Hepatocyte (in vitro differentiated cells): Measurements from ENCODE around the gene RASIP1. TPM values are rescaled to one million over a fixed set of nuclear protein-coding genes. Genes with fewer than 3 reads are reported as not detected.
"Not testable (repeated sequence)": the region's sequence is repeated elsewhere in the genome, so short reads cannot be mapped to it uniquely, and the experiment has no call there.

Experiments used
- DNase-seq: peaks from one replicate; pipeline ENCODE4 v3.0.0-alpha.2; 2016; ENCODE audit warnings: low spot score
- H2AFZ ChIP-seq: fragments of 200-600 bp; sonication (generic); 2 replicates; pipeline ENCODE4 v1.6.0; 2016; ENCODE audit warnings: antibody characterized with exemption, mild to moderate bottlenecking
- H3K27ac ChIP-seq: fragments of 200-600 bp; sonication (generic); 2 replicates; pipeline ENCODE4 v1.5.1; 2016; ENCODE audit warnings: mild to moderate bottlenecking
- H3K27me3 ChIP-seq: fragments of 200-600 bp; sonication (generic); 2 replicates; pipeline ENCODE4 v1.6.1; 2016
- H3K36me3 ChIP-seq: fragments of 200-600 bp; sonication (generic); replicated peaks from 2 replicates; pipeline ENCODE4 v1.5.1; 2016; ENCODE audit warnings: low read depth; ENCODE audit not compliant: insufficient read depth
- H3K4me1 ChIP-seq: fragments of 200-600 bp; sonication (generic); 2 replicates; pipeline ENCODE4 v1.5.1; 2016; ENCODE audit warnings: mild to moderate bottlenecking, moderate library complexity; ENCODE audit not compliant: insufficient read depth
- H3K4me2 ChIP-seq: fragments of 200-600 bp; sonication (generic); 2 replicates; pipeline ENCODE4 v1.6.0; 2016
- H3K4me3 ChIP-seq: fragments of 200-600 bp; sonication (generic); 2 replicates; pipeline ENCODE4 v1.5.1; 2016; ENCODE audit warnings: mild to moderate bottlenecking
- H3K79me2 ChIP-seq: fragments of 200-600 bp; sonication (generic); 2 replicates; pipeline ENCODE4 v1.6.0; 2017; ENCODE audit warnings: mild to moderate bottlenecking
- H3K9me2 ChIP-seq: fragments of 200-600 bp; sonication (generic); replicated peaks from 2 replicates; pipeline ENCODE4 v1.6.0; 2017; ENCODE audit warnings: mild to moderate bottlenecking; ENCODE audit not compliant: insufficient read depth
- H3K9me3 ChIP-seq: fragments of 200-600 bp; sonication (generic); 2 replicates; pipeline ENCODE4 v1.5.1; 2016; ENCODE audit warnings: low read depth, mild to moderate bottlenecking
- H4K20me1 ChIP-seq: fragments of 200-600 bp; sonication (generic); 2 replicates; pipeline ENCODE4 v1.6.0; 2016; ENCODE audit warnings: mild to moderate bottlenecking; ENCODE audit not compliant: insufficient read depth, poor library complexity, severe bottlenecking
- EZH2 ChIP-seq: fragments of 200-600 bp; sonication (generic); IDR thresholded peaks from 2 replicates; pipeline ENCODE4 v1.6.1; 2016; ENCODE audit warnings: antibody characterized with exemption, mild to moderate bottlenecking, borderline replicate concordance
- EZH2phosphoT487 ChIP-seq: fragments of 200-600 bp; sonication (generic); IDR thresholded peaks from one replicate; pipeline ENCODE4 v1.6.1; 2018; ENCODE audit warnings: antibody characterized with exemption, mild to moderate bottlenecking, low read depth, moderate library complexity; ENCODE audit not compliant: unreplicated experiment, severe bottlenecking
- WGBS: methylation state at CpG from one replicate; pipeline ENCODE4 v1.1.6; 2016; ENCODE audit warnings: low lambda C conversion rate; ENCODE audit errors: missing lambda C conversion rate; 5-methylcytosine and 5-hydroxymethylcytosine counted together
- polyA plus RNA-seq: library from polyadenylated mRNA; unstranded; fragments of >200 nt; fragmentation: Nextera tagmentation; extraction: Ambion mirVana; gene quantifications from 2 replicates; pipeline ENCODE4 v1.2.1, GENCODE V29; 2016
- total RNA-seq: library from RNA; depleted of rRNA; stranded (reverse); fragments of >200 nt; gene quantifications from 2 replicates; pipeline ENCODE4 v1.2.3, GENCODE V29; 2014
- TF ChIP-seq, protein P1 (sequence below): fragments of 200-600 bp; sonication (generic); IDR thresholded peaks from 2 replicates; pipeline ENCODE4 v1.5.1; 2016; ENCODE audit warnings: antibody characterized with exemption, mild to moderate bottlenecking; ENCODE audit not compliant: poor library complexity

RASIP1 gene
- total and polyA plus RNA-seq, 2 experiments from 2014 or later: 1.1 to 1.9 TPM

DNA sequence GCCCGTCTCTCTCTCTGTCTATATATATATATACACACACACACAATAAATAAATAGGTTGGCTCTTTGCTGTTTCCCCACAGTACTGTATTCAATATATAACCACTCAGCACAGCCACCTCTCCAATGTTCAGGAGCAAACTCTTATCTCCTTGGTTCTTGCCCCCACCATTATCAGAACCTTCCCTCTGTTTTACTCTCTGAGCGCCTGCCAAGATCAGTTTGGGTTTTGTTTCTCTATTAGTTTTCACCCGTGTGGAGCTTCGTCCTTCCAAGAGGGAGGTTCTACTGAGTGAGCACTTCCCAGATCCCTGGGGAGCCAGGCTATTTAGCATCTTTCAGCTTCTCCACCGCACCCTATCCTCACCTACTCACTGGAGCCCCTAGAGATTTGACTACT is 25.4 kb upstream of the RASIP1 start:
- not testable (repeated sequence) for H3K9me3 ChIP-seq, H3K4me1 ChIP-seq, H4K20me1 ChIP-seq, H3K79me2 ChIP-seq, H3K36me3 ChIP-seq, H2AFZ ChIP-seq, H3K27me3 ChIP-seq, H3K9me2 ChIP-seq, H3K4me2 ChIP-seq, DNase-seq, H3K4me3 ChIP-seq, H3K27ac ChIP-seq
- 56% methylated on average over 5 of the region's 5 CpGs for WGBS

DNA sequence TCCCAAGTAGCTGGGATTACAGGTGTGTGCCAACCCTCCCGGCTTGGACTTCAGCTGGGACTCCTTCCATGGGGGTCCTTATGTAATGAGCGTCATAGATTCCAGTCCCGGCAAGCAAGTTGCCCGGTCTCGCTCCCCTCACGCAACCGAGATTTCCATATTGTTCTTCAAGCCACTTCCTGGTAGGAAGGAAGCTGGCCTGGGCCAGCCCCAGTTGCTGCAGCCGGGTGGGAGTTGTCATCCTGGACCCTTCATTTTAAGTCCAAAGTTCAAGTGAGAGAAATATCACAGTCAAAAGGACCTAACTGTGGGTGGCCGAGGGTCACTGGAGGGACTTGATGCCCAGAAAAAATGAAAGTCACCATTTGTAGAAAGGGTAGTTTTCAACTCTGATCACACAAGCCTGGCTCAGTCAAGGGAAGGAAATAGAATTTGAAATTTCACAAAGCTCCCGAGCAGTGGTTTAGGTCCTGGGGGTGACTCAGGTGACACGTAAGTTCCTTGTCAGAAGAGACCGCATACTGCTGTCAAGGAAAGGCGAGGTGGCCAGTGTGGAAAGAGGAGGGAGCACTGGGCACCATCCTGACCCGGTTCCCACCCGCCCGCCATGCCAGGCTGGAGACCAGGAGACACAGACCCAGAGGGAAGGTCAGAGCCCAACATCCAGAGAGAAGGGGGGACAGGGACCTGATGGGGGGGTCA is 20.2 kb upstream of the RASIP1 start:
- H3K79me2 ChIP-seq: no peaks in the 10 kb centered on the region
- H3K27ac ChIP-seq: no peak overlapping the region
- TF ChIP-seq EZH2 (no peak), EZH2phosphoT487 (no peak)
- TF ChIP-seq, protein P1, sequence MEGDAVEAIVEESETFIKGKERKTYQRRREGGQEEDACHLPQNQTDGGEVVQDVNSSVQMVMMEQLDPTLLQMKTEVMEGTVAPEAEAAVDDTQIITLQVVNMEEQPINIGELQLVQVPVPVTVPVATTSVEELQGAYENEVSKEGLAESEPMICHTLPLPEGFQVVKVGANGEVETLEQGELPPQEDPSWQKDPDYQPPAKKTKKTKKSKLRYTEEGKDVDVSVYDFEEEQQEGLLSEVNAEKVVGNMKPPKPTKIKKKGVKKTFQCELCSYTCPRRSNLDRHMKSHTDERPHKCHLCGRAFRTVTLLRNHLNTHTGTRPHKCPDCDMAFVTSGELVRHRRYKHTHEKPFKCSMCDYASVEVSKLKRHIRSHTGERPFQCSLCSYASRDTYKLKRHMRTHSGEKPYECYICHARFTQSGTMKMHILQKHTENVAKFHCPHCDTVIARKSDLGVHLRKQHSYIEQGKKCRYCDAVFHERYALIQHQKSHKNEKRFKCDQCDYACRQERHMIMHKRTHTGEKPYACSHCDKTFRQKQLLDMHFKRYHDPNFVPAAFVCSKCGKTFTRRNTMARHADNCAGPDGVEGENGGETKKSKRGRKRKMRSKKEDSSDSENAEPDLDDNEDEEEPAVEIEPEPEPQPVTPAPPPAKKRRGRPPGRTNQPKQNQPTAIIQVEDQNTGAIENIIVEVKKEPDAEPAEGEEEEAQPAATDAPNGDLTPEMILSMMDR: no peak
- no peaks in the 10 kb centered on the region for H3K9me3 ChIP-seq
- no peaks in the 10 kb centered on the region for H3K4me1 ChIP-seq
- no peaks in the 10 kb centered on the region for H3K36me3 ChIP-seq
- DNase-seq: no peak
- H3K4me3 ChIP-seq: no peak overlapping the region
- WGBS: 85% methylated on average over 16 of the region's 16 CpGs
- peaks cover 7% of the 10 kb centered on the region for H3K27me3 ChIP-seq
- no peaks in the 10 kb centered on the region for H3K9me2 ChIP-seq
- H3K4me2 ChIP-seq: no peak overlapping the region
- H2AFZ ChIP-seq: no peak overlapping the region
- no peaks in the 10 kb centered on the region for H4K20me1 ChIP-seq

DNA sequence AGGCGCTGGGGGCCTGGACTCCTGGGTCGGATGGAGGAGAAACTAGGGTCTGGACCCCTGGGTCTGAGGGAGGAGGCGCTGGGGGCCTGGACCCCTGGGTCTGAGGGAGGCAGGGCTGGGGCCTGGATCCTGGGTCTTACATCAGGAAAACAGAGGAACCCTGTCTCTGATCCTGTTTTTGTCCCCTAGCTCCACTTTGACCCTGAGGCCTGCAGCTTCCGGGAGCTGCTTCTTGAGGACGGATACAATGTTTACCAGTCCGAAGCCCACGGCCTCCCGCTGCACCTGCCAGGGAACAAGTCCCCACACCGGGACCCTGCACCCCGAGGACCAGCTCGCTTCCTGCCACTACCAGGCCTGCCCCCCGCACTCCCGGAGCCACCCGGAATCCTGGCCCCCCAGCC is 17.3 kb upstream of the RASIP1 start:
- Histone ChIP-seq H2AFZ (no peak overlapping the region), H4K20me1 (no peaks in the 10 kb centered on the region), H3K9me3 (no peaks in the 10 kb centered on the region), H3K4me3 (no peak overlapping the region), H3K27ac (no peak overlapping the region), H3K4me2 (no peak overlapping the region), H3K36me3 (no peaks in the 10 kb centered on the region), H3K4me1 (peaks cover 4% of the 10 kb centered on the region), H3K79me2 (no peaks in the 10 kb centered on the region), H3K9me2 (no peaks in the 10 kb centered on the region), H3K27me3 (peaks cover 18% of the 10 kb centered on the region)
- TF ChIP-seq, protein P1: no peak
- no peak for TF ChIP-seq EZH2
- no peak for TF ChIP-seq EZH2phosphoT487
- 91% methylated on average over 10 of the region's 14 CpGs for whole genome bisulfite sequencing
- DNase-seq: no peak

DNA sequence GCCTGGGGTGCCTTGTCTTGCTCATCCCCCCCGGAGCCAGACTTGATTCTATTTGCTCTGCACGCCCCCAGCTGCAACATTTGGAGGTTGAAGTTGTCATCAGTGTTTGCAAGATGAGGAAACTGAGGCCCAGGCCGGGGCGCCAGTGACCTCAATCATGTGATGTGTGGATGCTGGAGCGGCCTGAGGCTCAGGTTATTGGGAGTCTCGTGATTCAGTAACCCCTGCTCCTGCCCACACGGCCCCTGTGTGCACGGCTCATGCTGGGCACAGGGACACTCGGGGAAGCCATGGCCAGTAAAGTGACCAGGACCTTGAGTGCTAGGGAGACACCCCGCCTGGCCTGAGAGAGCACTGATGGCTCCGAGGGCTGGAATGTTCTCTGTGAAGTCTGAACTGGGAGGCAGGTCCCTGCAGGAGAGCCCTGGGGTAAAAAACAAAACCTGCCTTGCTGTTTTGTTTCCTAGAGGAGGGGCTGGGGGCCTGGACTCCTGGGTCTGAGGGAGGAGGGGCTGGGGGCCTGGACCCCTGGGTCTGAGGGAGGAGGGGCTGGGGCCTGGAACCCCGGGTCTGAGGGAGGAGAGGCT is 16.8 kb upstream of the RASIP1 start:
- Histone ChIP-seq H3K79me2 (no peaks in the 10 kb centered on the region), H2AFZ (no peak overlapping the region), H3K4me1 (peaks cover 7% of the 10 kb centered on the region), H3K36me3 (no peaks in the 10 kb centered on the region), H3K27ac (no peak overlapping the region), H4K20me1 (no peaks in the 10 kb centered on the region), H3K27me3 (peaks cover 18% of the 10 kb centered on the region), H3K4me2 (no peak overlapping the region), H3K9me2 (no peaks in the 10 kb centered on the region), H3K4me3 (no peak overlapping the region), H3K9me3 (no peaks in the 10 kb centered on the region)
- TF ChIP-seq EZH2phosphoT487 (no peak), EZH2 (no peak)
- TF ChIP-seq, protein P1: no peak
- WGBS: 87% methylated on average over 11 of the region's 12 CpGs
- DNase-seq: no peak
